Panc1 (cell line): Measurements from ENCODE around the gene NTRK3. TPM values are rescaled to one million over a fixed set of nuclear protein-coding genes. Genes with fewer than 3 reads are reported as not detected.

Source experiments
- ATAC-seq: fragments of 200-7000 bp; cut with Tn5 transposase; 2 replicates; pipeline ENCODE4 v1.9.1; 2020; ENCODE audit warnings: mild to moderate bottlenecking, moderate library complexity
- BruUV-seq: library from RNA; stranded (reverse); fragments of 400-500 nt; replicated peaks from 2 replicates; lab custom pipeline; 2021; lab: Mats Ljungman, UMichigan
- CTCF ChIA-PET: fragments of 300-600 bp; sonication (Branson Sonifier 250); formaldehyde crosslinking; loops from one replicate; lab custom pipeline; 2022; ENCODE audit warnings: antibody characterized with exemption; lab: Charles Lee
- POLR2A ChIA-PET: fragments of 300-600 bp; sonication (Branson Sonifier 250); formaldehyde crosslinking; loops from one replicate; lab custom pipeline; 2022; ENCODE audit warnings: antibody characterized with exemption; lab: Charles Lee
- DNase-seq: peaks from one replicate; pipeline ENCODE4 v3.0.0-alpha.2; 2010; ENCODE audit warnings: low read depth, low spot score
- H3K27ac ChIP-seq: 2 replicates; pipeline ENCODE4 v1.5.1; 2011; ENCODE audit warnings: mild to moderate bottlenecking, low read length, inconsistent platforms
- H3K27me3 ChIP-seq: fragments of 200-500 bp; sonication (Bioruptor generic); 2 replicates; pipeline ENCODE4 v1.6.0; 2014; ENCODE audit warnings: low read length, inconsistent platforms; ENCODE audit not compliant: control insufficient read depth, insufficient read depth
- H3K36me3 ChIP-seq: fragments of 200-500 bp; sonication (Bioruptor generic); 2 replicates; pipeline ENCODE4 v1.5.1; 2014; ENCODE audit warnings: inconsistent platforms, mild to moderate bottlenecking, low read length, moderate library complexity; ENCODE audit not compliant: control insufficient read depth, insufficient read depth
- H3K4me1 ChIP-seq: 2 replicates; pipeline ENCODE4 v1.5.1; 2011; ENCODE audit warnings: inconsistent platforms, mild to moderate bottlenecking, low read length, moderate library complexity; ENCODE audit not compliant: control insufficient read depth, insufficient read depth
- H3K4me3 ChIP-seq, 2 experiments: 2 replicates each; pipeline ENCODE4 v1.5.1; 2011 to 2012; ENCODE audit warnings: low read depth in 2 of 2, low read length in 2 of 2, mild to moderate bottlenecking in 2 of 2, inconsistent platforms in 1 of 2, moderate library complexity in 1 of 2
- H3K9me3 ChIP-seq: fragments of 200-500 bp; sonication (Bioruptor generic); 2 replicates; pipeline ENCODE4 v1.5.1; 2014; ENCODE audit warnings: low read depth, mild to moderate bottlenecking, inconsistent platforms, low read length, moderate library complexity; ENCODE audit not compliant: control insufficient read depth, insufficient read depth
- CTCF ChIP-seq: fragments of 450-650 bp; IDR thresholded peaks from 2 replicates; pipeline ENCODE4 v1.5.1; 2017; ENCODE audit warnings: mild to moderate bottlenecking
- POLR2AphosphoS5 ChIP-seq: IDR thresholded peaks from 2 replicates; pipeline ENCODE4 v1.6.1; 2012; ENCODE audit warnings: mild to moderate bottlenecking, low read depth, low read length, moderate library complexity
- SIN3A ChIP-seq: IDR thresholded peaks from 2 replicates; pipeline ENCODE4 v1.6.1; 2012; ENCODE audit warnings: low read depth, mild to moderate bottlenecking, low read length, moderate library complexity, borderline replicate concordance; ENCODE audit not compliant: insufficient read depth
- TCF7L2 ChIP-seq: IDR thresholded peaks from 2 replicates; pipeline ENCODE4 v1.6.1; 2011; ENCODE audit warnings: mild to moderate bottlenecking, low read depth, low read length, inconsistent platforms
- in situ Hi-C: cut with HindIII; loops from 2 replicates; pipeline ENCODE4 v1.10.0; 2016; ENCODE audit warnings: low sequenced_read_pairs, low pct_unique_long_range_greater_than_20kb
- intact Hi-C: fragments of 100-400 bp; cut with micrococcal nuclease; formaldehyde crosslinking; loops from one replicate; pipeline ENCODE4 v1.10.0; 2022; ENCODE audit not compliant: unreplicated experiment
- total RNA-seq: library from RNA; stranded (reverse); gene quantifications from one replicate; pipeline ENCODE4 v1.2.1, GENCODE V29; 2021; ENCODE audit not compliant: unreplicated experiment
- TF ChIP-seq, protein P1 (sequence below), 2 experiments: IDR thresholded peaks; 2 replicates each; pipeline ENCODE4 v1.6.1; 2011 to 2012; ENCODE audit warnings: low read depth in 2 of 2, control low read depth in 1 of 2, low read length in 1 of 2, mild to moderate bottlenecking in 1 of 2, moderate library complexity in 1 of 2; ENCODE audit not compliant: insufficient read depth in 1 of 2

NTRK3 gene
- total RNA-seq, 1 experiment from 2014 or later = not detected

DNA sequence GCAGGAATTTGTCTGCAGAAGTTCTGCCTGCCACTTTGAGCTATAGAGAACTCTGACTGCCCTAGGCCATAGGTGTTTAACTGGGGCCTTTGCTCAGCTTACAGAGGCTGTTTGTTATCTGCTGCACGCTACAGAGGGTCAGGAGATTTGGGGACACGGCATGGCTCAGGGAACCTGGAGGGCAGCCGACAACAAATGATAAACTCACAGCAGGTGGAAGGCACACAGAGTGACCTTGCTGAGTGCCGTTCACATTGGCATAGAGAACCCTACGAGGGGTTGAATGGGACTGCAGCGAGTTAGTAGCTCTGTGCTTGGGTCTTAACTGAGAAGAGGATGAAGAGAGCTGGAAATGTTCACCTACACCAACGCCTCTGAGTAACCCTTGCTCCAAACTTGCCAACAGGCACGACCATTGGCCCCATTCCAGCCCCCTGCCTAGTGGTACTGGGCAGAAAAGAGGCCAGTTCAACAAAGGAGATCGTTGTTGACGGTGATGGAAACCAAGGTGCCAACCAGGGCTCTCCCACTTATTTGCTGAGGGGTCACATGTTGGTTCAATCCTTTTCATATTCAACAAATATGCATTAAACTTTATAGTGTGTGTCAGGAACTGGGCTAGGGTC lies 301.1 kb downstream of the NTRK3 start:
- ChIA-PET CTCF (no interaction called here), POLR2A (no interaction called here)
- Histone ChIP-seq H3K36me3 (no peaks in the 10 kb centered on the region), H3K9me3 (no peaks in the 10 kb centered on the region), H3K27ac (no peak overlapping the region), H3K27me3 (peaks cover 2% of the 10 kb centered on the region; the same call in 1 of the 2 replicates), H3K4me1 (no peaks in the 10 kb centered on the region), H3K4me3 (no peak overlapping the region)
- intact Hi-C loops = no loop called here
- ATAC-seq = no peak
- in situ Hi-C loops = no loop called here
- BruUV-seq = no TSS peak
- no peak for DNase-seq
- TF ChIP-seq POLR2AphosphoS5 (no peak), CTCF (no peak), TCF7L2 (no peak), SIN3A (no peak)

GRCh38 chr15:87954793-87955192 lies 301.7 kb downstream of the NTRK3 start:
- in situ Hi-C loops (no loop called here), intact Hi-C loops (no loop called here)
- Histone ChIP-seq H3K4me1 (no peaks in the 10 kb centered on the region), H3K36me3 (no peaks in the 10 kb centered on the region), H3K27me3 (peaks cover 2% of the 10 kb centered on the region; the same call in 1 of the 2 replicates), H3K9me3 (no peaks in the 10 kb centered on the region), H3K27ac (no peak overlapping the region), H3K4me3 (no peak overlapping the region)
- BruUV-seq = no TSS peak
- DNase-seq (no peak), ATAC-seq (no peak)
- POLR2A ChIA-PET = no interaction called here
- CTCF ChIA-PET = no interaction called here
- TF ChIP-seq, protein P1, sequence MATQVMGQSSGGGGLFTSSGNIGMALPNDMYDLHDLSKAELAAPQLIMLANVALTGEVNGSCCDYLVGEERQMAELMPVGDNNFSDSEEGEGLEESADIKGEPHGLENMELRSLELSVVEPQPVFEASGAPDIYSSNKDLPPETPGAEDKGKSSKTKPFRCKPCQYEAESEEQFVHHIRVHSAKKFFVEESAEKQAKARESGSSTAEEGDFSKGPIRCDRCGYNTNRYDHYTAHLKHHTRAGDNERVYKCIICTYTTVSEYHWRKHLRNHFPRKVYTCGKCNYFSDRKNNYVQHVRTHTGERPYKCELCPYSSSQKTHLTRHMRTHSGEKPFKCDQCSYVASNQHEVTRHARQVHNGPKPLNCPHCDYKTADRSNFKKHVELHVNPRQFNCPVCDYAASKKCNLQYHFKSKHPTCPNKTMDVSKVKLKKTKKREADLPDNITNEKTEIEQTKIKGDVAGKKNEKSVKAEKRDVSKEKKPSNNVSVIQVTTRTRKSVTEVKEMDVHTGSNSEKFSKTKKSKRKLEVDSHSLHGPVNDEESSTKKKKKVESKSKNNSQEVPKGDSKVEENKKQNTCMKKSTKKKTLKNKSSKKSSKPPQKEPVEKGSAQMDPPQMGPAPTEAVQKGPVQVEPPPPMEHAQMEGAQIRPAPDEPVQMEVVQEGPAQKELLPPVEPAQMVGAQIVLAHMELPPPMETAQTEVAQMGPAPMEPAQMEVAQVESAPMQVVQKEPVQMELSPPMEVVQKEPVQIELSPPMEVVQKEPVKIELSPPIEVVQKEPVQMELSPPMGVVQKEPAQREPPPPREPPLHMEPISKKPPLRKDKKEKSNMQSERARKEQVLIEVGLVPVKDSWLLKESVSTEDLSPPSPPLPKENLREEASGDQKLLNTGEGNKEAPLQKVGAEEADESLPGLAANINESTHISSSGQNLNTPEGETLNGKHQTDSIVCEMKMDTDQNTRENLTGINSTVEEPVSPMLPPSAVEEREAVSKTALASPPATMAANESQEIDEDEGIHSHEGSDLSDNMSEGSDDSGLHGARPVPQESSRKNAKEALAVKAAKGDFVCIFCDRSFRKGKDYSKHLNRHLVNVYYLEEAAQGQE (IDR thresholded peaks at IDR 0.05; ENCODE audit: insufficient read depth in 1 of 2, low read depth in 2 of 2, low read length in 1 of 2) = no peak
- TF ChIP-seq TCF7L2 (no peak), SIN3A (no peak), CTCF (no peak), POLR2AphosphoS5 (no peak)
